Stimulated activated CD8-positive, alpha-beta memory T cell treated with anti-CD3 and anti-CD28 coated beads, Interleukin-7, amount 100 ng/mL, for 48 hours (primary cell): ENCODE measurements around the gene GABRG1.

Experiments
- DNase-seq, 2 donors: peaks; one replicate each; pipeline ENCODE4 v3.0.0-alpha.2; 2020; ENCODE audit warnings: low read depth in 1 of 2; ENCODE audit errors: extremely low read depth in 1 of 2

The GABRG1 gene

DNA sequence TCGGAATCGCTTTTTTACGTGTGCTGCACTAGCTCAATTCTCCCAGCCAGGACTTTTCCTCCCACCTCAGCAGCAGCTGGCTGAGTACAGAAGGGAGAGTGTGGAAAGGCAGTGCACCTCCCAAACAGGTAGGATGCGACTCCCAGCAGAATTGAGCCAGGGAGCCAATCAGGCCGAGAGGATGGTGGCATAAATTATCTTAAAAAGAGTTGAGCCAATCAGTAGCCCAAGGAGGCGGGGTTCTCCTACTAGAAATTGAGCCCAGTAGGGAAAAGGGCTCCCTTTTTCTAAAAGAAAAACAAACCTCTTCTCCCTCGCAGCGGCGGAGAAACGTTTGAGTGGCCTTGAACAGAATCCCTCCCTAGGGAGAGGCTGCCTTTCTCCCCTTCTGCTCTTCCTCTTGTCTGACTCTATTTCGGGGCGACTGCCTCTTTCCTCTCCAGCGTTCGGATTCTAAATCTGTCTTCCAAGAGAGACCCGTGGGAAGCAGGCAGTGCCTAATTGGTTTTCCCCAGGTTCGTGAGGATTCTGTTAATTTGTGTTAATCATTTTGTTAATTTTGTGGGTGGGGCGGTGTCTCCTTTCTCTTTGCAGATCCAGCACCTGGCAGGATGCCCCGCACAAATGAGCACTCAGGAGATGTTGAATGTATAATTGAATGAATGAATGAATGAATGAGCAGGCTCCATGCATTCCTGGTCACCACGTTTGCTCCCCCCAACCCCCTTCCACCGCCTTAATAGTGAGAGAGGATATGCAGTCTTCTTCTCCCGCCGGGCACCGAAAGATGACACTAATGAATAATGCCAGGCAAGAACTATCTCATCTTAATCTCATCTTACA is at the start of gene GABRG1:
Gene GABRG1 (minus strand): TSS at position 142 of the 843 bp plus-strand sequence. CDS start 141 bp downstream, at position 1.
- no peak for DNase-seq

- no peak for DNase-seq
These were observed 23.1 kb upstream of the GABRG1 start for GRCh38 chr4:46146993-46147392.

DNA sequence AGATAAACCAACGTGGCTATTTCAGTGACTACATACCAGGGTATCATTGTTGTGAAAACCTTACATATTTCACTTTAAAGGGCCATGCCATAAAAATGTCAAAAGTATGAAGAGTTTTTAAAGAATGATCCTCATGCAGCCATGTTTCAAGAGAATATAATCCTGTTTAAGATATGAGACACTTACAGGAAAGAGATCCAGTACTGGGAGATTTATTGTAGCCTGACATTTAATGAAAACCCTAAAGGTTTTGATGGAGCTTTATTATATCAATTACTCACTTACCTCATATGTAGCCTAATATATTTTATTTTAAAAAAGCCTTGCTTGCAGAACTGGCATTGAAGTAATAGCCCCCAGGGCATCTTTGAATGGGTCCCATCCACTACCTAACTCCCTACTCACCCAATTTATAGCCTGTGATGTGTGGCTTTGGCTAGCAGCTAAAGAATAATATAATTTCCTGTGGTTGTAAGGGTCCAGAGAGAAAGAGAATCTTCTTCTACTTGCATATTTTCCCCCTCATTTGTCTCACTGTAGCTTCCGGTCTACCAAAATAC is 7.7 kb upstream of the GABRG1 start:
- no peak for DNase-seq

GRCh38 chr4:46124773-46125413 is 1.0 kb upstream of the GABRG1 start:
- no peak for DNase-seq

- no peak for DNase-seq
These were observed 42.2 kb downstream of the GABRG1 start for GRCh38 chr4:46081674-46082073.

- DNase-seq, result no peak
These were observed 42.6 kb downstream of the GABRG1 start for GRCh38 chr4:46081248-46081647.

GRCh38 chr4:46073778-46074177 is 50.1 kb downstream of the GABRG1 start:
- DNase-seq, result no peak

DNA sequence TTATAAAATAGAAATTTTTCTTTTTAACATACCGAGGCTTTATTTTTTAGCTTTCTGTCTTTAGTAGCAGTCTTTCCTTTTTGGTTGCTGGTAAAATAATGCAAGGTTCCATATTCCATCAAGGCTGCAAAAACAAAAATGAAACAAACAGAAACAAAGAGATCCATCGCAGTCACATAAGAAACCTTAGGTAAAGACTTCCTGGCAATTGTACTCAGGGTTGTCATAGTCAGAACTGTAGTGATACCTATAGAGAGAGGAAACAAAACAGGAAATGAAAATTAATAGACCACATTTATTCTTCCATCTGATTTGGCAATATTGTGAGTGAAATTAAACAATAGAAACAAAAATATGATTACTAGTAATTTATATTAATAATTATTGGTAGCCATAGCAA is 72.5 kb downstream of the GABRG1 start:
- no peak for DNase-seq

GRCh38 chr4:46032056-46032455 is 91.8 kb downstream of the GABRG1 start:
- DNase-seq, result no peak

DNA sequence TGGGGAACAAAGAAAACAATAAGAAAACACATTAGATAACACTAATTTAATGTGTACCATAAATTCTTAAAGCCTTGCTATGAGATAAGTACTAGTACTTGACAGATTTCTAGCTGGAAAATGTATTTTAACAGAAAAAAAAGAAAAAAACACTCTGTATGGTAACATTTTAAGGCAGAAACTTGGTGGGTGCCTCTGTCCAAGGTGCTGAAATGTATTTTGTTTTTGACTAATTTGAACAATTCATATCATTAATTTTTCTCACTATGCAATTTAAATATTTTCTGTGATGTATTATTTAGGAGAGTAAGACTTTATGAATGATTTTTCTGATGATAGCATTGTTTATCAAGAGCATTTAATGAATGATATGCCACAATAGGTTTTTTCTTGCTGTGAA is 107.5 kb downstream of the GABRG1 start:
- no peak for DNase-seq

DNA sequence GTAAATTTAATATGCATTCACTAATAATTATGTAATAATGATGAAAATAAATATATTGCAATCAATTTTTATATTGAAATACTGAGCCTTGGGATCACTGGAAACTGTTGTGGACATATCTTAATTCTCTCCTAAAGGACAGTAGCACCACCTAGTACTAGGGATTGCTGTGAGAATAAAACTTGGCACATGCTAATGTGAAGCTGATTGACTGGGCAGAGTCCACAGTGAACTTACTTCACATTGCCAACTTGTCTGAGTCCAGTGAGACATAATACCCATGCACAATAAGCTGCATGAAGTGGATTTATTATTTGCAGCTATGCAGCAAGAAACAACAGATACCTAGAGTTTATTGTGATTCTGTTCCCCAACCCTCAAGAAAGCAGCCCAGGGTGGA is 131.1 kb downstream of the GABRG1 start:
- DNase-seq, result no peak

- DNase-seq, result no peak
These were observed 134.1 kb downstream of the GABRG1 start for GRCh38 chr4:45989775-45990174.

GRCh38 chr4:45987858-45988257 is 136.0 kb downstream of the GABRG1 start:
- no peak for DNase-seq
